GM18526 (cell line): ENCODE measurements around the gene RBFOX1.

Experiments used
- POLR2A ChIP-seq: IDR thresholded peaks from 3 replicates; pipeline ENCODE4 v1.6.1; 2011; ENCODE audit not compliant: insufficient read length; ENCODE audit errors: extremely low read depth

Gene RBFOX1

DNA sequence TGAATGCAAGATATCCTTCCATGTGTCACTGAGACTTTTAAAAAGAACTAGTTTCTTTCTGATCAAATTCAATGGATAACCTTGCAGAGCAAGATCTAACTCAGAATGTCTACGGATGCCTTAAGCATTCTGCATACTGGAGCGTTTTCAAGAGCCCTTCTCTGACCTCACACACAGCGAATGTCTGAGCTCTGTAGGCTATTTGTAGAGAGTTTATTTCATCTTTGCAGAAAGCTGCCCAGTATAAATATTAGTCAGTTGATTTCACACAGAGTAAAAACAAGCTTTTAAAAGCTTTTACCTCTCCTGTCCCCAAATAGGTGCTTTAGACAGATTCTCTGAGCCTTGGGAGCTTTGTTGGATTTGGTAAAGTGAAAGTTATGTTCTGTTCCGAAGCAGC, 165.0 kb downstream of the RBFOX1 start:
- no peak for TF ChIP-seq POLR2A

DNA sequence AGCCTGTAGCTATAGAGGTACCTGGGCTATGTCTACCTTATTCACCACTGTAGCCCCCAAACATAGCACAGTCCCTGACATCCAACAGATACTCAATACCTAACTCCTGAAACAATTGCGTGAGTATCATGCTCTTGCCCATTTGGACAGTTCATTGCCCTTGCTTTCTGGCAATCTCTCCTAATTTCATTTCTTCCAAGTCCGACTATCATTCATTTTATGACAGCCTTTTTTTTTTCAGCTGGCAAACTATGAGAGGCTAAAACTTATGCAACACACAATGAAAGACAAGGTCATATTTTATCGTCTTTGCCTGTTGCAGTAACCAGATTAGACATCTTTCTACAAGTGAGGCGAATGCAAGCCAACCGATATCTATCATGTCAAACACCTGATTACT, 169.2 kb downstream of the RBFOX1 start:
- no peak for TF ChIP-seq POLR2A

DNA sequence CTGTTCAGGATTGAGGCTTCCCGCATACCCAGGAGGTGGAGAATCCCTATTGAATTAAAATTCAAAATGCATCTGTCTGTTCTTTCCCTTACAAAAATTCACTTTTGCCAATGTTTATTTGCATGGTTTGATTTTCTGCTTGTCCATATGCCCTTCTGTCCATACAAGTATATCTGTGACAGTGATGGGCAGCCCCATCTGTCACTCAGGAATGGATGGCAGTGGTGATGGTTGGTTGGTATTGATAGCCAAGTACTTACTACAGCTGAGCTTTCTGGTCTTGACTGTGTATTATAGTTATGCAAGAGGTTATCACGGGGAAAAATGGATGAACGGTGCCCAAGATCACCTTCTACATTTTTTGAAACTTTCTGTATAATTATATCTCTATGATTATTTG, 171.0 kb downstream of the RBFOX1 start:
- TF ChIP-seq POLR2A = no peak

- TF ChIP-seq POLR2A = no peak
Observed at GRCh38 chr16:7504844-7505243, 172.2 kb downstream of the RBFOX1 start.

DNA sequence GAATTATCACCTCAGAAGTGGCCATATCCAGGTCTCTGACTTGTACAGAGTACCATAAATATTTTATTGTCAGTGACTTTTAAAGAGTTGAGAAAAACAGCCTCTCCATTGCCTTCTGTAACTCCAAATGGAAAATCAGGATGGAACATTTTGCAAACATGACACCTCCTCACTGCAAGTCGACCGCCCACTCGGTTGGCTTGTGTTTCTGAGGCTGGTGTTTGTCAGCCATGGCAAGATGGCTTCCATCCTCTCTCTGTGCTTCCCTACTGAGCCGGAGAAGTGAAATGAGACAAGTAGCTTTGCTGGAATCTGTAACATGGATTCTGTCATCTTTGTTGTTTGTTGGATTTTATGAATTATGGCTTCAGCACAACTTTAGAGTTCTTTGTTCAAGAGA, 172.8 kb downstream of the RBFOX1 start:
- TF ChIP-seq POLR2A = no peak

DNA sequence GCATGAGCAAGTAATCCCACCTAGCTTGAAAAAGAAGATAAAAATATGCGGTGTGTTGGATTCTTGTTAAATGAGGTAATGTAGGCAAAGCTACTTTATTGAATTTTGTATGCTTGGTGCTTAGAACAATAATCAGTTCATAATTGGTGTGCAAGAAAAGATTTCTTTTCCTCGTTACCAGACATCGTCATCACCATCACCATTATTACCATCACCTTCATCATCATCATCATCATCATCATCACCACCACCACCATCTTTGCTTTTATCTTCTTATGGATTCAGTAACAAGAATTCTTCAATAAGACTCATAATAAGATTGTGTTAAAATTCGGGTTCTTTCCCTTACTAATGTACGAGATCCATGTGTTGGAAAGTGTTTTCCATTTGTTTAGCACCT, 173.7 kb downstream of the RBFOX1 start:
- no peak for TF ChIP-seq POLR2A

GRCh38 chr16:7508656-7509055, 176.0 kb downstream of the RBFOX1 start:
- TF ChIP-seq POLR2A = no peak

DNA sequence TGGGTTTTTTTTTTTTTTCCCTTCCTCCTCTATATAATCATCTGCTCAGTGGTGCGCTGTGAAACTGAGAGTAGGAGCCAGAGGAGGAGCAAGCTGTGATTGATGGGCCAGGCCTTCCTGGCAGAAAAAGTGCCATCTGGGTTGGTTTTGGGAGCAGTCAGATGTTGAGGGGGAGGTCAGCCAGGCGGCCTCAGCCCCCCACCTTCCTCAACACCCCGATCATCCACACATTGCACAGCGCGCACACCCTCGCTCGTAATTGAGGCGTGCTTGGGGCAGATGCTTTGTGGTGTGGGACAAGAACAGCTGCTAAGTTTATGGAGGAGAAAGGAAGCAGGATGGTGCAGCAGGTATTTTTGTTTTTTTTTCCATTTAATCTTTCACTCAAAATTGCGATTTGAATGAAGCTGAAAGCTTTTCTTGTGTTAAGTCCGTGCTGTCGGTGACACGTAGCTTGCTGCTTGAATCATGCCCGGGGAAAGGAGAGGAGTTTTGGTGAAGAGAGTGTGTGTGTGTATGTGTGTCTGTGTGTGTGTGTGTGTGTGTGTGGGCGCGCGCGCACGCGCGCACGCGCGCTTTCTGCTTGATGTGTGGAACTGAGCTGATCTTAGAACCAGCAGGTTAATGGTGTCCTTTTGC, 177.4 kb downstream of the RBFOX1 start:
- no peak for TF ChIP-seq POLR2A

GRCh38 chr16:7511549-7512260, 179.1 kb downstream of the RBFOX1 start:
- TF ChIP-seq POLR2A = no peak

DNA sequence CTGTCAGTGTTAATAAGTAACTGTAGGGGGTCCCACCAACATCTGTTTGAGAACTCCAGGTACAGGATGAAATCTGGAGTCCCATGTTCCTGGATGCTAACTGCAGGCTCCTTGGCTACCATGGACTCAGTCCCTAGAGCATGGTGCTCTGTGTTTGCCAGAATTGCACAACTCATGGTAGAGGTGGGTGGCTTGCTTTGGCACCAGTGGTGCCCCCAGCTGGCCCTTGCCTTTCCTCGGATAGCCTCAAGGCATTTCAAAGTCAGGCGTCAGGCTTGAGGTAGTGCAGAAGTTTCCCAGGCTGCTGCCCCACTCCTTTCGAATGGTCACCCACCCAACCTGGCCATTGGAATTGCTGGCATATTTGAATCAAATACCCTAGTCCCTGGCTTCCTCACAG, 179.9 kb downstream of the RBFOX1 start:
- no peak for TF ChIP-seq POLR2A

DNA sequence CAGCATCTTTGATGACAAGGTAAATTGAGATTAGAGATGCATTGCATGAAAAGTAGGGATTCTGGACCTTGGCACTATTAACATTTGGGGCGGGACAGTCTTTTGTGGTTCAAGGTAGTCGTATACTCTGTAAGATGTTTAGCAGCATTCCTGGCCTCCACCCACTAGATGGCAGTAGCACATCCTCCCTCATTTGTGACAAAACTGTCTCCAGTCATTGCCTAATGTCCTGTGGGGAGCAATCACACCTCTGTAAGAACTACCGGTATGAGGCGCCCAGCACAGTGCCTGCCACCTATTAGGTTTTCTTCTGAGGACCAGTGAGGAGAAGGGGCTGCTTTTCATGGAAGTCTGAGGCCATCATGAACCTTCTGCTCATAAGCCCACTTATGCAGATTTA, 180.8 kb downstream of the RBFOX1 start:
- no peak for TF ChIP-seq POLR2A

DNA sequence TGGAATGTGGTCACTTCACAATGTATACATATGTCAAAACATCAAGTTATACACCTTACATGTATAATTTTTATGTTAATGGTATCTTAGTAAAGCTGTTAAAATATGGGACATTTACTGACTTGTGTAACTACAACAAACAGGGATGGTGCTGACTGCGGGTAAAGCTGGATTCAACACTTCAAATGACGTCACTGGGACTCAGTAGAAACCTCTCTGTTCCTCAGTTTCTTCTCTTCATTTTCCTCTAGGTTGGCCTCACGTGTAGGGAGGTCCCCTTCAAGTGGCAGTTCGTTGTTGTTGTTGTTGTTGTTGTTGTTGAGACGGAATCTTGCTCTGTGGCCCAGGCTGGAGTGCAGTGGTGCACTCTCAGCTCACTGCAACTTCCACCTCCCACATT, 182.9 kb downstream of the RBFOX1 start:
- no peak for TF ChIP-seq POLR2A

- no peak for TF ChIP-seq POLR2A
Observed at GRCh38 chr16:7517496-7517895, 184.9 kb downstream of the RBFOX1 start.

GRCh38 chr16:7518158-7518557, 185.5 kb downstream of the RBFOX1 start:
- TF ChIP-seq POLR2A = no peak

GRCh38 chr16:7521834-7522233, 189.2 kb downstream of the RBFOX1 start:
- no peak for TF ChIP-seq POLR2A

DNA sequence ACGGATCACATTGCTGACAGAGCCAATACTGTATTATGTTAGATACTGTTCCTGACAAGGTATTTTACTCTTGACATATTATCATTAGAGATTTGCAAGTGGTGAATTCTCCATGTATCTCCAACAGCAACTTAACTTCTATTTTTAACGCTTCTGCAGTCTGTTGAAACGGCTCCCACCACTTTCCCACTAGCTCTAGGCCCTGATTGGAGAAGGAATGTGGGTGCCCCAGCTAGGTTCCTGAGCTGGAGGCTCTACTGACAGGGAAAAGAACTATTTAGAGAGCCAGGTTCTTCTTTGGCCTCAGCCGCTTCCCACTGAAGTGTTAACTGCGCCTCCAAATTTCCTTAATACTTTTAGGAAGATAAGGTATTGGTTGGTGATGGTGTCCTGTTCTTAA, 191.8 kb downstream of the RBFOX1 start:
- TF ChIP-seq POLR2A = no peak

GRCh38 chr16:7526736-7527135, 194.1 kb downstream of the RBFOX1 start:
- no peak for TF ChIP-seq POLR2A
